H9 (cell line): ENCODE results near the gene ABCC4. TPM values are rescaled to one million over a fixed set of nuclear protein-coding genes. Genes with fewer than 3 reads are reported as not detected.
A peak's percentile ranks its signal among the peaks of the same experiment; 100 is the strongest.

Experiments used
- DNase-seq: peaks from one replicate; pipeline ENCODE4 v3.0.0-alpha.2; 2017
- H2AFZ ChIP-seq: one replicate; pipeline ENCODE4 v1.6.1; 2013; ENCODE audit warnings: mild to moderate bottlenecking, low read length, control low read depth, moderate library complexity
- H2AK5ac ChIP-seq: 2 replicates; pipeline ENCODE4 v1.6.1; 2013; ENCODE audit warnings: low read length, control low read depth, mixed read lengths; ENCODE audit not compliant: insufficient read length
- H2BK120ac ChIP-seq: one replicate; pipeline ENCODE4 v1.6.1; 2013; ENCODE audit warnings: low read depth, mild to moderate bottlenecking, low read length, control low read depth, inconsistent platforms; ENCODE audit not compliant: poor library complexity, severe bottlenecking
- H2BK12ac ChIP-seq: 2 replicates; pipeline ENCODE4 v1.6.1; 2013; ENCODE audit warnings: low read length, control low read depth, mixed read lengths, low read depth; ENCODE audit not compliant: insufficient read length
- H2BK15ac ChIP-seq: 2 replicates; pipeline ENCODE4 v1.6.1; 2013; ENCODE audit warnings: low read depth, low read length, control low read depth
- H2BK20ac ChIP-seq: one replicate; pipeline ENCODE4 v1.6.1; 2013; ENCODE audit warnings: low read depth, mild to moderate bottlenecking, low read length, control low read depth, inconsistent platforms; ENCODE audit not compliant: poor library complexity, severe bottlenecking
- H2BK5ac ChIP-seq: 2 replicates; pipeline ENCODE4 v1.6.1; 2013; ENCODE audit warnings: low read length, control low read depth, mixed read lengths; ENCODE audit not compliant: insufficient read length
- H3K14ac ChIP-seq: 2 replicates; pipeline ENCODE4 v1.6.1; 2013; ENCODE audit warnings: low read length, control low read depth; ENCODE audit not compliant: insufficient read depth
- H3K18ac ChIP-seq: 2 replicates; pipeline ENCODE4 v1.6.1; 2013; ENCODE audit warnings: low read depth, mild to moderate bottlenecking, mixed read lengths, low read length, control low read depth; ENCODE audit not compliant: insufficient read length
- H3K23ac ChIP-seq: 2 replicates; pipeline ENCODE4 v1.6.1; 2013; ENCODE audit warnings: low read length, control low read depth, mixed read lengths, low read depth; ENCODE audit not compliant: insufficient read length
- H3K23me2 ChIP-seq: 2 replicates; pipeline ENCODE4 v1.6.1; 2013; ENCODE audit warnings: low read depth, mild to moderate bottlenecking, mixed read lengths, low read length, control low read depth; ENCODE audit not compliant: insufficient read length, poor library complexity, severe bottlenecking
- H3K27ac ChIP-seq: 2 replicates; pipeline ENCODE4 v1.5.1; 2013; ENCODE audit warnings: low read length, control low read depth, mixed read lengths, low read depth; ENCODE audit not compliant: insufficient read length
- H3K27me3 ChIP-seq: 2 replicates; pipeline ENCODE4 v1.6.1; 2013; ENCODE audit warnings: low read length, control low read depth, inconsistent platforms; ENCODE audit not compliant: insufficient read depth
- H3K4ac ChIP-seq: 2 replicates; pipeline ENCODE4 v1.6.1; 2013; ENCODE audit warnings: low read depth, mild to moderate bottlenecking, control low read depth, inconsistent platforms, low read length, moderate library complexity
- H3K4me1 ChIP-seq: 2 replicates; pipeline ENCODE4 v1.6.1; 2013; ENCODE audit warnings: low read length, control low read depth, inconsistent platforms; ENCODE audit not compliant: insufficient read depth
- H3K4me2 ChIP-seq: 2 replicates; pipeline ENCODE4 v1.6.1; 2013; ENCODE audit warnings: low read length, control low read depth, mixed read lengths; ENCODE audit not compliant: insufficient read length, insufficient read depth
- H3K56ac ChIP-seq: 2 replicates; pipeline ENCODE4 v1.6.1; 2013; ENCODE audit warnings: low read depth, mild to moderate bottlenecking, mixed read lengths, low read length, control low read depth; ENCODE audit not compliant: insufficient read length
- H3K79me1 ChIP-seq: 2 replicates; pipeline ENCODE4 v1.6.1; 2013; ENCODE audit warnings: low read depth, mild to moderate bottlenecking, moderate library complexity, low read length, control low read depth, inconsistent platforms; ENCODE audit not compliant: insufficient read depth, poor library complexity, severe bottlenecking
- H3K79me2 ChIP-seq: 2 replicates; pipeline ENCODE4 v1.6.1; 2013; ENCODE audit warnings: low read length, control low read depth, inconsistent platforms; ENCODE audit not compliant: insufficient read depth
- H3K9ac ChIP-seq: 2 replicates; pipeline ENCODE4 v1.6.1; 2013; ENCODE audit warnings: low read length, control low read depth, mixed read lengths; ENCODE audit not compliant: insufficient read length; ENCODE audit errors: extremely low read depth
- H3K9me3 ChIP-seq: one replicate; pipeline ENCODE4 v1.6.1; 2013; ENCODE audit warnings: low read depth, low read length, inconsistent platforms; ENCODE audit not compliant: control insufficient read depth
- H3T11ph ChIP-seq: one replicate; pipeline ENCODE4 v1.6.1; 2013; ENCODE audit warnings: mild to moderate bottlenecking, low read length, control low read depth, inconsistent platforms
- H4K20me1 ChIP-seq: one replicate; pipeline ENCODE4 v1.6.1; 2013; ENCODE audit not compliant: control insufficient read depth, insufficient read length, insufficient read depth
- H4K5ac ChIP-seq: 2 replicates; pipeline ENCODE4 v1.6.1; 2013; ENCODE audit warnings: low read depth, mild to moderate bottlenecking, mixed read lengths, low read length, control low read depth; ENCODE audit not compliant: insufficient read length
- H4K8ac ChIP-seq: replicated peaks from 2 replicates; pipeline ENCODE4 v1.6.1; 2013; ENCODE audit warnings: low read length, control low read depth, mixed read lengths, low read depth; ENCODE audit not compliant: insufficient read length
- H4K91ac ChIP-seq: 2 replicates; pipeline ENCODE4 v1.6.1; 2013; ENCODE audit warnings: low read depth, mild to moderate bottlenecking, moderate library complexity, mixed read lengths, low read length, control low read depth; ENCODE audit not compliant: insufficient read length
- H3K27ac Mint-ChIP-seq, 3 experiments: 2 replicates in 2 of 3; 3 replicates in 1 of 3; pipeline ENCODE4 v1.8.0; 2020 to 2021; ENCODE audit warnings: mixed read lengths in 3 of 3, mild to moderate bottlenecking in 1 of 3, moderate library complexity in 1 of 3
- H3K27me3 Mint-ChIP-seq: 2 replicates; pipeline ENCODE4 v1.8.0; 2021; ENCODE audit warnings: low read depth, mild to moderate bottlenecking, moderate library complexity, mixed read lengths
- H3K36me3 Mint-ChIP-seq, 3 experiments: 2 replicates in 2 of 3; 3 replicates in 1 of 3; pipeline ENCODE4 v1.8.0; 2020 to 2021; ENCODE audit warnings: low read depth in 3 of 3, mixed read lengths in 3 of 3; ENCODE audit not compliant: insufficient read depth in 1 of 3
- H3K4me1 Mint-ChIP-seq, 2 experiments: 2 replicates each; pipeline ENCODE4 v1.8.0; 2020; ENCODE audit warnings: mixed read lengths in 2 of 2
- H3K4me3 Mint-ChIP-seq, 2 experiments: 2 replicates in 1 of 2; 3 replicates in 1 of 2; pipeline ENCODE4 v1.8.0; 2020 to 2021; ENCODE audit warnings: mild to moderate bottlenecking in 2 of 2, mixed read lengths in 2 of 2, moderate library complexity in 1 of 2
- H3K9me3 Mint-ChIP-seq, 2 experiments: 2 replicates in 1 of 2; 3 replicates in 1 of 2; pipeline ENCODE4 v1.8.0; 2020; ENCODE audit warnings: mild to moderate bottlenecking in 2 of 2, mixed read lengths in 2 of 2, moderate library complexity in 1 of 2
- CTCF ChIP-seq: fragments of 200-600 bp; sonication (generic); conservative IDR thresholded peaks from 3 replicates; pipeline ENCODE4 v1.8.0; 2021; ENCODE audit warnings: antibody characterized with exemption, mild to moderate bottlenecking
- WGBS: extraction: QIAGEN DNeasy Blood & Tissue Kit; methylation state at CpG from one replicate; pipeline ENCODE4 v1.1.7; 2013; ENCODE audit warnings: missing lambda C conversion rate, low lambda C conversion rate, mixed read lengths; ENCODE audit not compliant: insufficient read length; ENCODE audit errors: extremely low coverage; 5-methylcytosine and 5-hydroxymethylcytosine counted together
- total RNA-seq: library from RNA; stranded (reverse); gene quantifications from 2 replicates; pipeline ENCODE4 v1.2.1, GENCODE V29; 2021

ABCC4 gene
- total RNA-seq, 1 experiment from 2014 or later: 5.9 TPM

- Mint-ChIP-seq H3K36me3 (peaks cover 0 to 4% (median 0%) of the 10 kb centered on the region in 3 experiments; a peak in 2 of 7 replicates), H3K27ac (0 out of 7 replicates have a peak overlapping the region, but pooled peaks of 1 of the 3 experiments have one; percentile 76), H3K4me1 (peaks cover 16% of the 10 kb centered on the region in 2 experiments), H3K9me3 (peaks cover 0 to 3% of the 10 kb centered on the region in 2 experiments; a peak in 1 of 5 replicates), H3K4me3 (no peak overlapping the region), H3K27me3 (no peaks in the 10 kb centered on the region)
- no peak overlapping the region for H3K56ac ChIP-seq
- H3K9ac ChIP-seq: no peak overlapping the region
- H3K23ac ChIP-seq: no peak overlapping the region
- no peaks in the 10 kb centered on the region for H3K79me1 ChIP-seq
- H3K4ac ChIP-seq: no peak overlapping the region
- no peak overlapping the region for H2BK5ac ChIP-seq
- WGBS: no CpG with 5 or more reads among the region's 5 CpGs
- no peak overlapping the region for H3K14ac ChIP-seq
- H4K91ac ChIP-seq: no peak overlapping the region
- no peak overlapping the region for H4K5ac ChIP-seq
- H2BK120ac ChIP-seq: no peak overlapping the region
- H2BK20ac ChIP-seq: no peak overlapping the region
- no peaks in the 10 kb centered on the region for H3K9me3 ChIP-seq
- no peak; the same call in 2 of the 3 replicates for TF ChIP-seq CTCF
- H4K20me1 ChIP-seq: no peaks in the 10 kb centered on the region
- H2BK12ac ChIP-seq: no peak overlapping the region
- no peaks in the 10 kb centered on the region for H3K79me2 ChIP-seq
- H3K27me3 ChIP-seq: no peaks in the 10 kb centered on the region
- H3K27ac ChIP-seq: no peak overlapping the region
- no peak overlapping the region for H4K8ac ChIP-seq
- no peak overlapping the region for H3K18ac ChIP-seq
- H2AFZ ChIP-seq: no peak overlapping the region
- no peak overlapping the region for H3K4me2 ChIP-seq
- peak; percentile 40 for DNase-seq
- no peak overlapping the region for H2BK15ac ChIP-seq
- peaks cover 5% of the 10 kb centered on the region; the same call in 1 of the 2 replicates for H3K4me1 ChIP-seq
- H3K23me2 ChIP-seq: no peaks in the 10 kb centered on the region
- H3T11ph ChIP-seq: no peak overlapping the region
- no peak overlapping the region for H2AK5ac ChIP-seq
These were observed 167.8 kb downstream of the ABCC4 start for GRCh38 chr13:95133498-95133897.
